IMR-90 (cell line): Measurements from ENCODE around the gene ASAP2. TPM values are rescaled to one million over a fixed set of nuclear protein-coding genes. Genes with fewer than 3 reads are reported as not detected.

Experiments
- ATAC-seq: fragments of 200-7000 bp; cut with Tn5 transposase; 2 replicates; pipeline ENCODE4 v1.9.1; 2020; ENCODE audit warnings: low read depth, mild to moderate bottlenecking, moderate library complexity
- BruUV-seq: library from RNA; stranded (reverse); fragments of 400-500 nt; replicated peaks from 2 replicates; lab custom pipeline; 2021; lab: Mats Ljungman, UMichigan
- CTCF ChIA-PET: fragments of 300-600 bp; formaldehyde crosslinking; extraction: SDS; loops from one replicate; lab custom pipeline; 2021; ENCODE audit warnings: antibody characterized with exemption; lab: Yijun Ruan, JAX
- POLR2A ChIA-PET: fragments of 300-600 bp; sonication (Branson Sonifier 250); formaldehyde crosslinking; loops from one replicate; lab custom pipeline; 2022; ENCODE audit warnings: antibody characterized with exemption; ENCODE audit not compliant: unreplicated experiment; lab: Charles Lee
- DNase-seq: peaks from one replicate; pipeline ENCODE4 v3.0.0; 2013
- H2AFZ ChIP-seq: replicated peaks from 2 replicates; pipeline ENCODE3; 2013; ENCODE audit warnings: low read length, mild to moderate bottlenecking; ENCODE audit not compliant: poor library complexity
- H2AK5ac ChIP-seq: 2 replicates; pipeline ENCODE4 v1.6.1; 2013; ENCODE audit warnings: low read depth, low read length, inconsistent platforms
- H2AK9ac ChIP-seq: replicated peaks from 2 replicates; pipeline ENCODE3; 2013; ENCODE audit warnings: mild to moderate bottlenecking, low read depth, low read length, moderate library complexity; ENCODE audit not compliant: poor library complexity
- H2BK120ac ChIP-seq: 2 replicates; pipeline ENCODE4 v1.6.1; 2013; ENCODE audit warnings: low read depth, low read length, inconsistent platforms
- H2BK15ac ChIP-seq: 3 replicates; pipeline ENCODE4 v1.6.1; 2013; ENCODE audit warnings: low read depth, low read length, inconsistent platforms
- H2BK20ac ChIP-seq: 2 replicates; pipeline ENCODE4 v1.6.1; 2013; ENCODE audit warnings: low read depth, mild to moderate bottlenecking, inconsistent platforms, low read length, moderate library complexity
- H2BK5ac ChIP-seq: 2 replicates; pipeline ENCODE4 v1.6.1; 2013; ENCODE audit warnings: mild to moderate bottlenecking, low read depth, low read length, inconsistent platforms; ENCODE audit not compliant: poor library complexity, severe bottlenecking
- H3K14ac ChIP-seq: replicated peaks from 2 replicates; pipeline ENCODE4 v1.6.1; 2013; ENCODE audit warnings: low read depth, low read length, inconsistent platforms
- H3K18ac ChIP-seq: 2 replicates; pipeline ENCODE4 v1.6.1; 2013; ENCODE audit warnings: low read depth, low read length, control low read depth
- H3K23ac ChIP-seq: 2 replicates; pipeline ENCODE4 v1.6.1; 2013; ENCODE audit warnings: low read depth, low read length, inconsistent platforms
- H3K27ac ChIP-seq: 2 replicates; pipeline ENCODE4 v1.5.1; 2013; ENCODE audit warnings: mild to moderate bottlenecking, control low read depth, low read length; ENCODE audit not compliant: insufficient read depth
- H3K27me3 ChIP-seq: 2 replicates; pipeline ENCODE4 v1.6.1; 2013; ENCODE audit warnings: low read length; ENCODE audit not compliant: control insufficient read depth, insufficient read depth
- H3K36me3 ChIP-seq: 2 replicates; pipeline ENCODE4 v1.6.1; 2013; ENCODE audit warnings: low read length, mixed read lengths; ENCODE audit not compliant: control insufficient read depth, insufficient read depth
- H3K4ac ChIP-seq: 2 replicates; pipeline ENCODE4 v1.6.1; 2013; ENCODE audit warnings: low read depth, low read length, inconsistent platforms
- H3K4me1 ChIP-seq: 2 replicates; pipeline ENCODE4 v1.6.1; 2013; ENCODE audit warnings: low read length, mixed read lengths; ENCODE audit not compliant: control insufficient read depth, insufficient read depth
- H3K4me2 ChIP-seq: 2 replicates; pipeline ENCODE4 v1.6.1; 2013; ENCODE audit warnings: low read depth, mild to moderate bottlenecking, control low read depth, low read length, moderate library complexity
- H3K4me3 ChIP-seq: 2 replicates; pipeline ENCODE4 v1.5.1; 2013; ENCODE audit warnings: low read depth, mild to moderate bottlenecking, control low read depth, low read length, moderate library complexity; ENCODE audit not compliant: insufficient read depth
- H3K56ac ChIP-seq: 2 replicates; pipeline ENCODE4 v1.6.1; 2013; ENCODE audit warnings: low read length, inconsistent platforms; ENCODE audit not compliant: insufficient read depth; ENCODE audit errors: extremely low read depth
- H3K79me1 ChIP-seq, 2 experiments: 2 replicates each; pipeline ENCODE4 v1.6.1; 2013; ENCODE audit warnings: low read length in 2 of 2, inconsistent platforms in 1 of 2, low read depth in 1 of 2
- H3K9ac ChIP-seq: 2 replicates; pipeline ENCODE4 v1.6.1; 2013; ENCODE audit warnings: low read depth, low read length, control low read depth
- H3K9me1 ChIP-seq: 2 replicates; pipeline ENCODE4 v1.6.1; 2013; ENCODE audit warnings: low read length, inconsistent platforms; ENCODE audit not compliant: insufficient read depth
- H3K9me3 ChIP-seq: 2 replicates; pipeline ENCODE4 v1.6.1; 2013; ENCODE audit warnings: low read length; ENCODE audit not compliant: control insufficient read depth, insufficient read depth
- H4K20me1 ChIP-seq: 2 replicates; pipeline ENCODE4 v1.6.1; 2013; ENCODE audit warnings: low read length, inconsistent platforms; ENCODE audit not compliant: insufficient read depth
- H4K5ac ChIP-seq: 2 replicates; pipeline ENCODE4 v1.6.1; 2013; ENCODE audit warnings: mild to moderate bottlenecking, low read depth, low read length, control low read depth
- H4K8ac ChIP-seq, 2 experiments: 2 replicates each; pipeline ENCODE4 v1.6.1; 2013; ENCODE audit warnings: low read depth in 2 of 2, low read length in 2 of 2, control low read depth in 1 of 2, inconsistent platforms in 1 of 2
- H4K91ac ChIP-seq: 2 replicates; pipeline ENCODE4 v1.6.1; 2013; ENCODE audit warnings: low read depth, low read length, inconsistent platforms; ENCODE audit not compliant: insufficient read depth
- MAFK ChIP-seq: IDR thresholded peaks from 2 replicates; pipeline ENCODE4 v1.6.1; 2012; ENCODE audit warnings: low read depth, low read length, improper control_type of control experiment
- WGBS, 2 experiments: methylation state at CpG; one replicate each; pipeline versions ENCODE4 v1.1.5 to v1.1.7; 2013; ENCODE audit warnings: missing lambda C conversion rate in 2 of 2; ENCODE audit not compliant: insufficient read length in 1 of 2; ENCODE audit errors: extremely low coverage in 2 of 2; 5-methylcytosine and 5-hydroxymethylcytosine counted together
- dilution Hi-C: fragments of 300-500 bp; cut with HindIII; formaldehyde crosslinking; loops from one replicate; pipeline ENCODE4 v1.14.3; 2018; ENCODE audit warnings: low sequenced_read_pairs; ENCODE audit not compliant: unreplicated experiment
- in situ Hi-C: fragments of 300-500 bp; cut with MboI; formaldehyde crosslinking; loops from 3 replicates; pipeline ENCODE4 v1.14.3; 2019; ENCODE audit warnings: low sequenced_read_pairs, inconsistent platforms, mixed read lengths
- intact Hi-C: fragments of 100-400 bp; cut with micrococcal nuclease; formaldehyde crosslinking; loops from 2 replicates; pipeline ENCODE4 v1.10.0; 2022
- polyA plus RNA-seq, 3 experiments: library from polyadenylated mRNA; depleted of rRNA; stranded (reverse); fragments of >200 nt; gene quantifications; 2 replicates each; pipeline ENCODE4 v1.2.3, GENCODE V29; 2012; ENCODE audit warnings: low replicate concordance in 1 of 3
- total RNA-seq: library from RNA; depleted of rRNA; stranded (reverse); fragments of >200 nt; gene quantifications from 2 replicates; pipeline ENCODE4 v1.2.3, GENCODE V29; 2012

The ASAP2 gene
- total and polyA plus RNA-seq, 2 of the 4 experiments (the other 2 are of a cell fraction): 19.7 to 28.1 TPM

GRCh38 chr2:9419541-9419940 is 212.9 kb downstream of the ASAP2 start:
- in situ Hi-C loops: no loop called here

More at GRCh38 chr2:9419541-9419940, 212.9 kb downstream of the ASAP2 start:
- Histone ChIP-seq H4K8ac (no peak overlapping the region), H3K56ac (no peak overlapping the region), H2AK9ac (no peak overlapping the region), H2BK20ac (no peak overlapping the region), H2AFZ (no peak overlapping the region), H3K4ac (no peak overlapping the region), H3K18ac (no peak overlapping the region), H3K4me2 (no peak overlapping the region), H3K27me3 (no peaks in the 10 kb centered on the region), H2AK5ac (no peak overlapping the region), H2BK15ac (no peak overlapping the region), H3K9me1 (peaks cover 8% of the 10 kb centered on the region), H3K14ac (no peak overlapping the region), H4K91ac (no peak overlapping the region), H3K4me3 (no peak overlapping the region), H3K36me3 (peaks cover 7% of the 10 kb centered on the region), H2BK5ac (no peak overlapping the region), H4K5ac (no peak overlapping the region), H3K9me3 (no peaks in the 10 kb centered on the region), H2BK120ac (no peak overlapping the region), H3K79me1 (peaks cover 23 to 83% of the 10 kb centered on the region in 2 experiments), H4K20me1 (peaks cover 27% of the 10 kb centered on the region; the same call in 1 of the 2 replicates), H3K23ac (no peak overlapping the region), H3K27ac (no peak overlapping the region), H3K4me1 (peaks cover 13% of the 10 kb centered on the region), H3K9ac (no peak overlapping the region)
- POLR2A ChIA-PET: no interaction called here
- CTCF ChIA-PET: no interaction called here
- DNase-seq (no peak), ATAC-seq (no peak)
- dilution Hi-C loops (no loop called here), intact Hi-C loops (no loop called here)
- WGBS, 2 experiments: 40% methylated on average over 1 of the region's 3 CpGs; no CpG with 5 or more reads in 1 of the 2 experiments
- BruUV-seq: no TSS peak
- no peak for TF ChIP-seq MAFK
